Measurements from ENCODE around the gene RYR1.
A peak's percentile ranks its signal among the peaks of the same experiment; 100 is the strongest.

The RYR1 gene

GRCh38 chr19:38430931-38431330 is 2.6 kb upstream of the RYR1 start:
- H3K27ac Mint-ChIP-seq = no peak overlapping the region
- no peaks in the 10 kb centered on the region for H3K36me3 Mint-ChIP-seq
- ATAC-seq = no peak
- H3K27me3 Mint-ChIP-seq = peaks cover 38% of the 10 kb centered on the region
- no peaks in the 10 kb centered on the region for H3K9me3 Mint-ChIP-seq
- H3K4me3 Mint-ChIP-seq = no peak overlapping the region
- peaks cover 48% of the 10 kb centered on the region for H3K4me1 Mint-ChIP-seq

- no peaks in the 10 kb centered on the region for H3K36me3 Mint-ChIP-seq
- no peak for ATAC-seq
- no peak overlapping the region for H3K4me3 Mint-ChIP-seq
- no peaks in the 10 kb centered on the region for H3K9me3 Mint-ChIP-seq
- peaks cover 47% of the 10 kb centered on the region for H3K27me3 Mint-ChIP-seq
- peaks cover 22% of the 10 kb centered on the region for H3K4me1 Mint-ChIP-seq
- H3K27ac Mint-ChIP-seq = no peak overlapping the region
Observed at GRCh38 chr19:38434549-38435051, 1.1 kb downstream of the RYR1 start.

GRCh38 chr19:38437295-38437694 is 3.8 kb downstream of the RYR1 start:
- no peak for ATAC-seq
- H3K4me1 Mint-ChIP-seq = peaks cover 28% of the 10 kb centered on the region
- H3K9me3 Mint-ChIP-seq = no peaks in the 10 kb centered on the region
- peaks cover 62% of the 10 kb centered on the region for H3K27me3 Mint-ChIP-seq
- no peak overlapping the region for H3K27ac Mint-ChIP-seq
- no peaks in the 10 kb centered on the region for H3K36me3 Mint-ChIP-seq
- no peak overlapping the region for H3K4me3 Mint-ChIP-seq

GRCh38 chr19:38437917-38438316 is 4.4 kb downstream of the RYR1 start:
- Mint-ChIP-seq H3K27me3 (peaks cover 68% of the 10 kb centered on the region), H3K4me3 (no peak overlapping the region), H3K4me1 (peaks cover 28% of the 10 kb centered on the region), H3K36me3 (no peaks in the 10 kb centered on the region), H3K27ac (no peak overlapping the region), H3K9me3 (no peaks in the 10 kb centered on the region)
- ATAC-seq = no peak

- Mint-ChIP-seq H3K9me3 (no peaks in the 10 kb centered on the region), H3K36me3 (no peaks in the 10 kb centered on the region), H3K4me1 (peaks cover 12% of the 10 kb centered on the region), H3K27me3 (peaks cover 73% of the 10 kb centered on the region), H3K4me3 (no peak overlapping the region), H3K27ac (no peak overlapping the region)
- no peak for ATAC-seq
Observed at GRCh38 chr19:38440592-38440991, 7.1 kb downstream of the RYR1 start.

- Mint-ChIP-seq H3K4me3 (no peak overlapping the region), H3K4me1 (peaks cover 9% of the 10 kb centered on the region), H3K9me3 (no peaks in the 10 kb centered on the region), H3K27ac (no peak overlapping the region), H3K36me3 (no peaks in the 10 kb centered on the region), H3K27me3 (peaks cover 79% of the 10 kb centered on the region)
- ATAC-seq = peak; percentile 34
Observed at GRCh38 chr19:38441657-38442348, 8.3 kb downstream of the RYR1 start.

GRCh38 chr19:38442736-38443135 is 9.2 kb downstream of the RYR1 start:
- Mint-ChIP-seq H3K4me3 (no peak overlapping the region), H3K9me3 (no peaks in the 10 kb centered on the region), H3K36me3 (no peaks in the 10 kb centered on the region), H3K4me1 (peaks cover 7% of the 10 kb centered on the region), H3K27me3 (peaks cover 69% of the 10 kb centered on the region), H3K27ac (no peak overlapping the region)
- no peak for ATAC-seq

- H3K27ac Mint-ChIP-seq = no peak overlapping the region
- no peak for ATAC-seq
- H3K4me1 Mint-ChIP-seq = peaks cover 7% of the 10 kb centered on the region
- no peak overlapping the region for H3K4me3 Mint-ChIP-seq
- H3K27me3 Mint-ChIP-seq = peaks cover 67% of the 10 kb centered on the region
- no peaks in the 10 kb centered on the region for H3K36me3 Mint-ChIP-seq
- H3K9me3 Mint-ChIP-seq = no peaks in the 10 kb centered on the region
Observed at GRCh38 chr19:38443458-38443999, 10.0 kb downstream of the RYR1 start.

GRCh38 chr19:38444026-38444425 is 10.5 kb downstream of the RYR1 start:
- no peak for ATAC-seq
- Mint-ChIP-seq H3K36me3 (no peaks in the 10 kb centered on the region), H3K9me3 (peaks cover 3% of the 10 kb centered on the region), H3K27me3 (peaks cover 67% of the 10 kb centered on the region), H3K27ac (no peak overlapping the region), H3K4me3 (no peak overlapping the region), H3K4me1 (peaks cover 7% of the 10 kb centered on the region)

GRCh38 chr19:38445362-38445761 is 11.9 kb downstream of the RYR1 start:
- Mint-ChIP-seq H3K9me3 (peaks cover 8% of the 10 kb centered on the region), H3K4me3 (no peak overlapping the region), H3K36me3 (no peaks in the 10 kb centered on the region), H3K27me3 (peaks cover 63% of the 10 kb centered on the region), H3K27ac (no peak overlapping the region), H3K4me1 (peaks cover 7% of the 10 kb centered on the region)
- no peak for ATAC-seq

GRCh38 chr19:38448225-38448624 is 14.7 kb downstream of the RYR1 start:
- peaks cover 35% of the 10 kb centered on the region for H3K27me3 Mint-ChIP-seq
- no peak overlapping the region for H3K27ac Mint-ChIP-seq
- H3K4me3 Mint-ChIP-seq = no peak overlapping the region
- ATAC-seq = no peak
- peaks cover 8% of the 10 kb centered on the region for H3K9me3 Mint-ChIP-seq
- H3K4me1 Mint-ChIP-seq = no peaks in the 10 kb centered on the region
- H3K36me3 Mint-ChIP-seq = no peaks in the 10 kb centered on the region

- ATAC-seq = no peak
- H3K27ac Mint-ChIP-seq = no peak overlapping the region
- H3K9me3 Mint-ChIP-seq = peaks cover 8% of the 10 kb centered on the region
- no peak overlapping the region for H3K4me3 Mint-ChIP-seq
- no peaks in the 10 kb centered on the region for H3K36me3 Mint-ChIP-seq
- no peaks in the 10 kb centered on the region for H3K4me1 Mint-ChIP-seq
- H3K27me3 Mint-ChIP-seq = peaks cover 22% of the 10 kb centered on the region
Observed at GRCh38 chr19:38449518-38449917, 16.0 kb downstream of the RYR1 start.

- no peaks in the 10 kb centered on the region for H3K36me3 Mint-ChIP-seq
- peaks cover 8% of the 10 kb centered on the region for H3K9me3 Mint-ChIP-seq
- no peak overlapping the region for H3K4me3 Mint-ChIP-seq
Observed at GRCh38 chr19:38451036-38451435, 17.5 kb downstream of the RYR1 start.

GRCh38 chr19:38451629-38452028 is 18.1 kb downstream of the RYR1 start:
- Mint-ChIP-seq H3K9me3 (peaks cover 8% of the 10 kb centered on the region), H3K4me1 (no peaks in the 10 kb centered on the region), H3K36me3 (no peaks in the 10 kb centered on the region), H3K27me3 (peaks cover under 1% of the 10 kb centered on the region), H3K27ac (no peak overlapping the region), H3K4me3 (no peak overlapping the region)
- no peak for ATAC-seq

More at GRCh38 chr19:38451036-38451435, 17.5 kb downstream of the RYR1 start:
- Mint-ChIP-seq H3K27me3 (peaks cover 7% of the 10 kb centered on the region), H3K4me1 (no peaks in the 10 kb centered on the region), H3K27ac (no peak overlapping the region)
- no peak for ATAC-seq

GRCh38 chr19:38452430-38453366 is 19.2 kb downstream of the RYR1 start:
- Mint-ChIP-seq H3K27ac (no peak overlapping the region), H3K9me3 (peaks cover 8% of the 10 kb centered on the region), H3K4me1 (no peaks in the 10 kb centered on the region), H3K36me3 (no peaks in the 10 kb centered on the region), H3K4me3 (no peak overlapping the region), H3K27me3 (no peaks in the 10 kb centered on the region)
- peak; percentile 58 for ATAC-seq
